Esophagus muscularis mucosa (tissue), 3 donors: ENCODE results near the gene TESK1.

Experiments
- POLR2AphosphoS5 ChIP-seq, 2 donors: sonication (generic); formaldehyde crosslinking; IDR thresholded peaks; one replicate each; pipeline ENCODE4 v1.6.1; 2017; ENCODE audit warnings: antibody characterized with exemption in 2 of 2
- TF ChIP-seq, protein P1 (sequence below), 3 experiments: fragments of 200-600 bp in 2 of 3; fragments of 450-650 bp in 1 of 3; sonication (generic) in 2 of 3; IDR thresholded peaks; one replicate each; pipeline ENCODE4 v1.5.1; 2017 to 2019; ENCODE audit warnings: antibody characterized with exemption in 3 of 3, mild to moderate bottlenecking in 2 of 3, moderate library complexity in 1 of 3

DNA sequence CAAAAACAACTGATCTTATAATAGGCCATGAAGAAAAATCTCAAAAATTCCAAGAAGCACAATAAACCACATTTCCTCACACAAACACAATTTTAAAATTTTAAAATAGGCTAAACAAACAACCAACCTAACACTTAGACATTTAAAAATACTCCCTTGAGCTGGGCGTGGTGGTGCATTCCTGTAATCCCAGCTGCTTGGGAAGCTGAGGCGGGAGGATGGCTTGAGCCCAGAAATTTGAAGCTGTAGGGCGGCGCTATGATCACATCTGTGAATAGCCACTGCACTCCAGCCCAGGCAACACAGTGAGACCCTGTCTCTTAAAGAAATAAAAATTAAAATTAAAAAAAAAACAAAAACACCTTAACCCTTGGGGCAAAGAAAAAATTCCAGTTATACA is 36.9 kb upstream of the TESK1 start:
- TF ChIP-seq, protein P1, sequence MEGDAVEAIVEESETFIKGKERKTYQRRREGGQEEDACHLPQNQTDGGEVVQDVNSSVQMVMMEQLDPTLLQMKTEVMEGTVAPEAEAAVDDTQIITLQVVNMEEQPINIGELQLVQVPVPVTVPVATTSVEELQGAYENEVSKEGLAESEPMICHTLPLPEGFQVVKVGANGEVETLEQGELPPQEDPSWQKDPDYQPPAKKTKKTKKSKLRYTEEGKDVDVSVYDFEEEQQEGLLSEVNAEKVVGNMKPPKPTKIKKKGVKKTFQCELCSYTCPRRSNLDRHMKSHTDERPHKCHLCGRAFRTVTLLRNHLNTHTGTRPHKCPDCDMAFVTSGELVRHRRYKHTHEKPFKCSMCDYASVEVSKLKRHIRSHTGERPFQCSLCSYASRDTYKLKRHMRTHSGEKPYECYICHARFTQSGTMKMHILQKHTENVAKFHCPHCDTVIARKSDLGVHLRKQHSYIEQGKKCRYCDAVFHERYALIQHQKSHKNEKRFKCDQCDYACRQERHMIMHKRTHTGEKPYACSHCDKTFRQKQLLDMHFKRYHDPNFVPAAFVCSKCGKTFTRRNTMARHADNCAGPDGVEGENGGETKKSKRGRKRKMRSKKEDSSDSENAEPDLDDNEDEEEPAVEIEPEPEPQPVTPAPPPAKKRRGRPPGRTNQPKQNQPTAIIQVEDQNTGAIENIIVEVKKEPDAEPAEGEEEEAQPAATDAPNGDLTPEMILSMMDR (IDR thresholded peaks at IDR 0.05), result no peak
- TF ChIP-seq POLR2AphosphoS5 (IDR thresholded peaks at IDR 0.05), result no peak
